ENCODE measurements around the gene BUD13.

GRCh38 chr11:116742104-116742503 is 30.7 kb downstream of the BUD13 start:
- TF ChIP-seq, protein P1, sequence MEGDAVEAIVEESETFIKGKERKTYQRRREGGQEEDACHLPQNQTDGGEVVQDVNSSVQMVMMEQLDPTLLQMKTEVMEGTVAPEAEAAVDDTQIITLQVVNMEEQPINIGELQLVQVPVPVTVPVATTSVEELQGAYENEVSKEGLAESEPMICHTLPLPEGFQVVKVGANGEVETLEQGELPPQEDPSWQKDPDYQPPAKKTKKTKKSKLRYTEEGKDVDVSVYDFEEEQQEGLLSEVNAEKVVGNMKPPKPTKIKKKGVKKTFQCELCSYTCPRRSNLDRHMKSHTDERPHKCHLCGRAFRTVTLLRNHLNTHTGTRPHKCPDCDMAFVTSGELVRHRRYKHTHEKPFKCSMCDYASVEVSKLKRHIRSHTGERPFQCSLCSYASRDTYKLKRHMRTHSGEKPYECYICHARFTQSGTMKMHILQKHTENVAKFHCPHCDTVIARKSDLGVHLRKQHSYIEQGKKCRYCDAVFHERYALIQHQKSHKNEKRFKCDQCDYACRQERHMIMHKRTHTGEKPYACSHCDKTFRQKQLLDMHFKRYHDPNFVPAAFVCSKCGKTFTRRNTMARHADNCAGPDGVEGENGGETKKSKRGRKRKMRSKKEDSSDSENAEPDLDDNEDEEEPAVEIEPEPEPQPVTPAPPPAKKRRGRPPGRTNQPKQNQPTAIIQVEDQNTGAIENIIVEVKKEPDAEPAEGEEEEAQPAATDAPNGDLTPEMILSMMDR (conservative IDR thresholded peaks at IDR 0.05; ENCODE audit: low read length): no peak
- TF ChIP-seq EZH2phosphoT487 (IDR thresholded peaks at IDR 0.05; ENCODE audit: borderline replicate concordance): no peak
